ENCODE measurements around the gene HOXC9.

Gene HOXC9

DNA sequence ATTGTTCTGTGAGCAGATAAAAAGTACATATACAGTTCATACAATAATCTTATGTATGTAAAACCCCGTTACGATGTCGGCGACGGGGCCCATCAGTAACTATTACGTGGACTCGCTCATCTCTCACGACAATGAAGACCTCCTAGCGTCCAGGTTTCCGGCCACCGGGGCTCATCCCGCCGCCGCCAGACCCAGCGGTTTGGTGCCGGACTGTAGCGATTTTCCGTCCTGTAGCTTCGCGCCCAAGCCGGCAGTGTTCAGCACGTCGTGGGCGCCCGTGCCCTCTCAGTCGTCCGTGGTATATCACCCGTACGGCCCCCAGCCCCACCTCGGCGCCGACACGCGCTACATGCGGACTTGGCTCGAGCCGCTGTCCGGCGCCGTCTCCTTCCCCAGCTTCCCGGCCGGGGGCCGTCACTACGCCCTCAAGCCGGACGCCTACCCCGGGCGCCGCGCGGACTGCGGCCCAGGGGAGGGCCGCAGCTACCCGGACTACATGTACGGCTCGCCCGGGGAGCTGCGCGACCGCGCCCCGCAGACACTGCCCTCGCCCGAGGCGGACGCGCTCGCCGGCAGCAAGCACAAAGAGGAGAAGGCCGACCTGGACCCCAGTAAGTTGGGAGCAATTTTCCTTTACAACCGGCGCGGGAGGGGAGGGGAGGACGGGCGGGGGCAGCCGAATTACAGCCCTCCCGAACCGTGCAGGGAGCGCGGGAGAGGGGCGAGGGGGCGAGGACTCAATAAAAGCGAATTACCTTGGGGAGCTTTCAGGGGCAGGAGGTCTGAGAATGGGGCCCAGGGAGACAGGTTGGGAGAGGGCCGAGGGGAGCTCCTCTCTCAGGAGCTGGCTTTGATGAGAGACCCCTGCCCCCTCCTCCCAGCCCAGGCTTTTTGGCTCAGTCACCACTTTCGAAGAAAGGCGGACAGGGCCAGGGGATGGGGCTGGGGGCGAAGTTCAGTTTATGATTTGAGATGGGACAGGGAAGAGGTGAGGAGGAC lies at the start of gene HOXC9:
TSS of gene HOXC9 (plus strand) at position 46 of the 999 bp plus-strand sequence. CDS start at position 74, 28 bp downstream.
- FAIRE-seq: no peak
- DNase-seq (ENCODE audit: insufficient read length, low spot score): no peak

DNA sequence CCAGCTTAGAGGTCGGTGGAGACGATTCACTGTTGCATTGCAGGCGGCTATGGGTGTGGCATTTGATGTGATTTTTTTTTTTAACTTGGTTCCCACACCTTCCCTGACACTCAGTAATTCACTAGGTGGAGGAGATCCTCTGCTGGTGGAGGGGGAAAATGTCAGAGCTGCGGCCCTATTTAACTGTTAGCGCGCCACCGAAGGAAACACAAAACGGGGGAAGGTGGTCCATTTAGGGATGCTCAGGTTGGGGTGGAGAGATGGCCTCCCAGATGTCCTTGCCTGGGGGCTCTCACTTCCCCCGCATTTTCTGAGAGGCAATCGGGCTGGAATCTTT lies 49.6 kb upstream of the HOXC9 start:
- DNase-seq (ENCODE audit: insufficient read length, low spot score) (no peak), FAIRE-seq (no peak)

DNA sequence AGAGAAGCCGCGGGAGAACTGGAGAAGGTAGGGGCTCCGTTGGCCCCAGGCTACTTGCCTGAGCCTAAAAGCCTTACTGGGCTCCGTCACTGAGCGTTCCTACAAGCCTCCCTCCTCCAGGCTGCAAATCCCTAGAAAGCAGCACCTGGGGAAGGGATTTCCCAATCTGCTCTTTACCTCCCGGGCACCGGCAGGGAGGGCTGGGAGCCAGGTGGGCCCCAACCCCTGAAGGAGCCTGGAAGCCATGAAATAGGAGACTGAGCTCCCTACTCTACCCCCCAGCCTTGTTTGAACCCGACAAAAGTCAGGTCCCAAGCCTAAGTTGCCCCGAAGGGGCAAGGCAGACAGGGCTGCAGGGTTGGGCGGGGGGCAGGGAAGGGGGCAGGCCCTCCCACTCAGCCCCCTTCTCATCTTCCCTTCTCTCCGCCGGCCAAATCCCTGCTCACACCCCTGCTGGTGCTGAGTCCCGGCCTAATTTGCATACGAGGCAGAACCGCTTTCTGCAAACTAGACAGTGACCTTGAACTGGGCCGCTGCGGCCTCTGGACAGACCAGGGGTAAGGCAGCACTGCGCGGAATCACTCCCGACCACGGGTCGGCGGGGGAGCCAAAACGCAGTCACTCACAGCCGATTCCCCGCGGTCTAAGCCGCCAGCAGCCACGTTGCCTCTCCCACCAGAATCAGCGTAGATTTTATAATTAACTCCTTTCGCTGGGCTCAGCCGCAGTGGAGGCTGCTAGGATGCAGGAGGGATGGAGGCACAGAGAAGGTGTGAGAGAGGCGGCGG lies 49.0 kb upstream of the HOXC9 start:
- FAIRE-seq (no peak), DNase-seq (ENCODE audit: insufficient read length, low spot score) (no peak)

DNA sequence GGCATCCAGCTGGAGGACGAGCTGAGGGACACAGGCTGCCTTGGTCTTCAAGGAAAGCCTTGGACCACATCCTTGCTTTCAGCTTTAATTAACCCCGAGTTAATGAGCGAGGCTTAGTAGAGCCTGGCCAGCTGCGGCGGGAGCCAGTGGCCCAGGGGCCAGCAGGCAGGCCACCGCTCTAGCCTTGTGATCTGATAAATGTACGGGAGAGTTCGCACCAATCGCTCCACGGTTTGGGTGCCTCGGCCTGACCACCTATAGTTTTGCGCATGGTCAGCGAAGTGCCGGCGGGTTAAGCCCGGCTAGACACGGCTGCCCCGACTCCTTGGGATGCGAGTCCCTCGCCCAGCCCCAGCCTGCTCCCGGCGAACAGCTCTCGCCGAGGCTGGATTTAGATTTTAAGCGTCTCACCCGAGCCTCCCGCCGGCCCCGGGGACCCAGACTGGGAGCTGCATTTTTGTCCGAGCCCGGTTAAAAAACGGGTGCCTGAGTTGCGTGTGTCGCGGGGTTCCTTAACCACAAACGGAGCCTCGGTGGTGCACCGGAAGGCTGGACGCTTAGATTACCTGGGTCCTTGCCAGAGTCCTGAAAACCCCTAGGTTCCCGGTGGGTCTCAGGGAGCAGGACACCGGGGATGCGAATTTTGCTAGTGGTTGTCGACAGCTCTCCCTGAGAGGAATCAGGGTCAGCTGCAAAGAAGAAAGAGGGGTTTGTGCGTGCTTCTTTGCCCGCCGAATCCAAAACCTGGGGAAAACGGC lies 48.2 kb upstream of the HOXC9 start:
- no peak for DNase-seq (ENCODE audit: insufficient read length, low spot score)
- no peak for FAIRE-seq

DNA sequence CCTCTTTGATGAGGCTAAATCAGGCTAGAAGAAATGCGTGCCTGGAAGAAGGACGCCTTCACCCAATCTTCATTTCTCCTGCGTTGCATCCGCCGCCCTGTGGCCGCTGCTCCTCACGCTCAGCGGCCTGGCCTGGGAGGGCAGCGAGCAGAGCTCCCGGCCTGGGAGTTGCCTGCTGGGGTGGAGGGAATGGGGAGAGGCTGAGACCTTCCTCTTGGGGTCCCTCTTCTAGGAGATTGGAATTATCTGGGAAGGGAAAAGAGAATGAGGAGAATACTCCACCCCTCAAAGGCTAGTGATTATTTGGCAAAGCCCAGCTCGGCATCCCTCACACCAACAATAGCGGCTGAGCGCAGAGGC lies 47.6 kb upstream of the HOXC9 start:
- DNase-seq (ENCODE audit: insufficient read length, low spot score) (no peak), FAIRE-seq (no peak)

DNA sequence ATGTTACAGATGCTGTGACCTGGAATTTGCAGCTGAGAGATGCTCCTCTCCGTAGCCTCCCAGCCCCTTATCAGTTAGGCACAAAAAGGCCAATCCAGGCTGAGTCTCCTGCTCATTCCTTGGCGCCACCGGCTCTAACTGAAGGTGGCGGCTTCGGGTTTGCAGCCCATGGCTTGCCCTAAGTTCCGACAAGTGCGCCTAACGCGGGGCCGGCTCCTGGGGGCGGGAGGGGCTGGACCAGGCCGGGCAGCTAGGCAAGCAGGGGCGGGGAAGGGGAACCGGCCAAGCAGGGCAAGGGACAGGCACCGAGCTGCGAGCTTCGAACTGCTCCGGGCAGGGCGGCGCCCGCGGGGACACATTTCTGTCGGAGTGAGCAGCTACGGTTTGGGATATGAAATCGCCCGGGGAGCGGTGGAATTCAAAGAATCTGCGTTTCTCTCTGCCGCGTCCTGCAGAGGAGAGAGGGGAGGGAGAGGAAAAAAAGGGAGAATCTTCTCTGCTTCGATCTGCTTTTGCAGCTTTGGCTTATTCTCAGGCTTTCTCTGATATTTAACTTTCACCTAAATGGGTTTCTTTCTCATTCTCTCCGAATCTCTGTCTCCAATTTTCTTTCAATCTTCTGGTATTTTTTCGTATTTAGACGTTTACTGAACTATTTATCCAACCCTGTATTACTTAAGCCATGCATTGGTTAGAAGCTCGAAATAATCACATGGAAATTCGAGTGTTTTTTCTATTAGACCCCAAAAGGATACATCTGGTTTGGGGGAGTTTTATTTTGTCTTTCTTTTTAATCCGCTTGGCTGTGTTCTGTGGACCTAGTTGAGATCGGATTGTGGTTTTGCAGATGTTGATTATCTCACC lies 46.9 kb upstream of the HOXC9 start:
- DNase-seq (ENCODE audit: insufficient read length, low spot score) (no peak), FAIRE-seq (no peak)

DNA sequence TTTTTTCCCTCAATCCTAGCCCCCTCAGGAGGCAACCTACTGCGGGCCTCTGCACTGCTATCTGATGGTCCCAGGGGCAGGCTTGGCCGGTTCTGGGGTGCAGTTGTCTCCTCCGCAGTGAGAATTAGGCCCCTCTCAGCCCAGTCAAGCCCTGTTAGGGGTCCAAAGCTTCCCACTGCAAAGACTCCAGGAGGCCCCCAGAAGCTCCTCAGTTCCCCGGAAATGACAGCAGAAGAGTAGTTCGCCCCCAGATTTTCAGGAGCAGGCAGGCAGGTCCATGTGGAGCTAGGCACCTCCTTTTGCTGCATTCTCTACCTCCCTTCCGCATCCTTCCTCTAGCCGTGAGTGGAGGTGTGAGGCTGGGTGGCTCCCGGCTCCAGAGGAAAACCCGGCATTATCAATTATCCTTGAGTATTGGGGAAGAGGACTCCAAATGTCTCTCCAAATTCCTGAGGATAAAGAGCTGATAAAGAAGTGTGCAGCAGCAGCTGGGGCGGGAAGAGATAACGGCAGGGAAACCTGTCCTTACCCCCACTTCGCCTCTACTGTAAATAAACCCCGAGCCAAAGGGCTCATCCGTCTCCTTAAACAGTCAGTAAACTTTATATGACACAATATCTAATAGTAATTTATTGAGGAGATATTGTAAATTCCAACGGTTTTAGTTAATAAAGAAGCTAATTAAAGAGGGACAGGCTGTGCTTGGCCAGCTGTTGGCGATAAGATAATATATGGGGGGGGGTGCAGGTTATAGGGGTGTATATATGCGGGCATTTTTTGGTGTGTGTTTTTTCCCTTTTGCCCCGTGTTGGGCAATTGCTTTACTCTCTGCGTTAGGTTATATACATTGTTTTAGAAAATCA lies 45.9 kb upstream of the HOXC9 start:
- DNase-seq (ENCODE audit: insufficient read length, low spot score) (no peak), FAIRE-seq (no peak)

DNA sequence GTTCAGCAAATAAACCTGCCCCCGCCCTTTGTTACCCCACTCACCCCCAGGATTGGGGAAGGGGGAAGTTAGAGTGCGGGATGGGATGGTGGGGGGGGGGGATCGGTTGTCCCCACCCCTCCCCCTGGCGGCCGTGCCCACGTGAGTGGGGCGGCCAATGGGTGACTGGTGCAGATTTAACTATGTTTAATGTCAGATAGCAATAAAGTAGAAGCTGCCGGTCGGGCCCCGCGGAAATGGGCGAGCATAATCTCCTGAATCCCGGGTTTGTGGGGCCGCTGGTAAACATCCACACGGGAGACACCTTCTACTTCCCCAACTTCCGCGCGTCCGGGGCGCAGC lies 45.3 kb upstream of the HOXC9 start, which contains the start of gene HOXC12:
TSS of gene HOXC12 (plus strand) at position 210 of the 342 bp plus-strand sequence. CDS start at position 237, 27 bp downstream.
- no peak for FAIRE-seq

DNA sequence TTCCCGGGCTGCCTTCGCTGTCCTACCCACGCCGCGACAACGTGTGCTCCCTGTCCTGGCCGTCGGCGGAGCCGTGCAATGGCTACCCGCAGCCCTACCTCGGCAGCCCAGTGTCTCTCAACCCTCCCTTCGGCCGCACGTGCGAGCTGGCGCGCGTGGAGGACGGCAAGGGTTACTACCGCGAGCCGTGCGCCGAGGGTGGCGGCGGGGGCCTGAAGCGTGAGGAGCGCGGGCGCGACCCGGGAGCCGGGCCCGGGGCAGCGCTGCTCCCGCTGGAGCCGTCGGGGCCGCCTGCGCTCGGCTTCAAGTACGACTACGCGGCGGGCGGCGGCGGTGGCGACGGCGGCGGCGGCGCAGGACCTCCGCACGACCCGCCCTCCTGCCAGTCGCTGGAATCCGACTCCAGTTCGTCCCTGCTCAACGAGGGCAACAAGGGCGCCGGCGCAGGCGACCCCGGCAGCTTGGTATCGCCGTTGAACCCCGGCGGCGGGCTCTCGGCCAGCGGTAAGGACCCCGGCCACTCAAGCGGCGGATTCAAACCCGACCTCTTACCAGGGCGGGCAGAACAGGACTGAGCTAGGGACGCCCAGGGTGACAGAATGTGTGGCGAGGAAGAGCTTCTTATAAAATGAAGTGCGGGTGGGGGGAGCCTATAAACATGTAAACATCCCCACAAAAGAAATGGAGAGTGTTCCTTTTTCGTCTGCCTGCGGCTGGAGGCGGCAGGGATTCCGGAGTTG lies 44.8 kb upstream of the HOXC9 start:
- FAIRE-seq (no peak), DNase-seq (ENCODE audit: insufficient read length, low spot score) (no peak)

More for the DNA sequence above, 45.3 kb upstream of the HOXC9 start, which contains the start of gene HOXC12:
- DNase-seq (ENCODE audit: insufficient read length, low spot score): no peak

DNA sequence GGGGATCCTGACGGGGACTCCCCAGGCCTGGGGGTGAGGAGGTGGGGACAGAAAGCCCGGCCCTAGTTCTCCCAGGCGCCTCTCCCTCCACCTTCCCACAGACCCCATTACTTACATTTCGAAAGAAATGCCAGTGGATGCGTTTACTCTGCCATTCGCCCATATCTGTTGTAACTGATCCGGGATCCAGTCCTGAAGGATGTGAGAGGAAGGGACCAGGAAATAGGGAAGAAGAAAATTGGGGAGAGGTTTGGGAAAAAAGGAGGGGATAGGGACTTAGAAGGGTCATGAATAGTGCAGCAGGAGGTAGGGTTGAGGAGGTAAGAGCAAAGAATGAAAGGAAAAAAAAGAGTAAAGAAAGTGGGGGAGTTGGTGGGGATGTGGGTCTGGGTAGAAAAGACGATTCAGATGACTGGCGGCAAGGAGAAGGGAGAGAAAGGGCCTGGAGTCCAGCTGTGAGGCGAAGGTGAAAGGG lies 44.1 kb upstream of the HOXC9 start:
- DNase-seq (ENCODE audit: insufficient read length, low spot score) (no peak), FAIRE-seq (no peak)

DNA sequence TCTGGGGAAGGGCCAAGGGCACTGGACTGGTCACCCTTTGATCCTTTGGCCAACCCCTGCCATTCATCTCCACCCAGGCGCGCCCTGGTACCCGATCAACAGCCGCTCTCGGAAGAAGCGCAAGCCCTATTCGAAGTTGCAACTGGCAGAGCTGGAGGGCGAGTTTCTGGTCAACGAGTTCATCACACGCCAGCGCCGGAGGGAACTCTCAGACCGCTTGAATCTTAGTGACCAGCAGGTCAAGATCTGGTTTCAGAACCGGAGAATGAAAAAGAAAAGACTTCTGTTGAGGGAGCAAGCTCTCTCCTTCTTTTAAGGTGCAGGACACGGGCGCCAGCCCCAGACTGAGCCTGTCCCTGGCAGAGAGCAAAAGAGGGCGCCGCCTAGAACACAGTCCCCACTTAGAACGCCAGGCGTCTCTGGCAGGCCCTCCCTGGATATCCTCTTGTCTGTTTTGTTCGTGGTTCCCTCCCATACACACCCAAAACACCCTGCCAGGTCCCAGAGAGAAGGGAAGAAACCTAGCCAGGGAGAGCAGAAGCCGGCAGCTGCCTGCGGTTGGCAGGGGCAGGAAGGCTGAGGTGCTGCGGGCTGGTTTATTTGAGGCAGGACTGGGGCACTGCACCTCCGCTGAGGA lies 43.6 kb upstream of the HOXC9 start:
- DNase-seq (ENCODE audit: insufficient read length, low spot score) (no peak), FAIRE-seq (no peak)

DNA sequence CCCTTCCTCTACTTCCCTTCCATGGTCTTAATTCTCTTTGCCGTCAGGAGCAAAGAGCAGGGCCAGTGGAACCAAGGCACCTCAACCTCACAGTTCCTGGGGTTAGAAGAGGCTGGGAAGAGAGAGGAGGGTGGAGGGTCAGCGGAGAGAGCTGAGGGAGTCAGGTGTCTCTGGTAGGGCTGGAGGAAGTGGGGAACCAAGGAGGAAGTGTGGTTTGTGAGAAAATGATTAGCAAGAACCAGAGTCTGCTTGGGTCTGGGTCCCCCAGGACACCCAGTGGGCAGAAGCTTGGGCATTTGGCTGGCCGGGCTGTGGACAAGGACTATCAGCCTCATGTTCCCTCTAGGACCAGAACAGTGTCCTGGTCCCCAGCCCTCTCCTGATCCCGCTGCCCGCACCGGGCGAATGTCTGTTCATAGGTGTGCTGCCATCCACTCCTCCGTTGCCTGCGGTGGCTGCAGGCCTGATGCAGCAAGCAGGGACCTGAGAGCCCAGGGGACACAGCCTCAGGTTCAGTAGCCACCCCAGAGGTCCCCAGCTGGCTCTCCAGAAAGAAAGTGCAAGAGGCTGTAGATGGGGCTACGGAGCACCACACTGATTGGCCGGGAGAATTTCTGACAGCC lies 42.9 kb upstream of the HOXC9 start:
- no peak for DNase-seq (ENCODE audit: insufficient read length, low spot score)
- FAIRE-seq: no peak

DNA sequence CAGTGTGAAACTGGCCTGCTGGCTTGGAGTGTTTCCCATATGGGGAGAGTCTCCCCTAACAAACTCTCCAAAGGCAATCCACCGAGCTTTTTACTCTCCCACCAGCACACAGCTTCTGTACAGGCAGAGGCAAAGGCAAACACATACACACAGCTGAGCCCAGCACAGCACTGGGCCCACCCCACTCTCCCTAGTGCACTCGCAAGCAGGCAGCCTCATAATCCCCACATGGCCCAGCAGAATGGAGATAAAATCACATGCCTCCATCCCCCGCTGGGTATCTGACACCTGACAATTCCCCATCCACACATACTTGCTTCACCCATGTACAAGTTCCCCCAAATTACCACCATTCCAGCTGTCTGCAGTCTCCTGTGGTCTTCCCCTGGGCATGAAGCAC lies 41.8 kb upstream of the HOXC9 start:
- DNase-seq (ENCODE audit: insufficient read length, low spot score) (no peak), FAIRE-seq (no peak)

DNA sequence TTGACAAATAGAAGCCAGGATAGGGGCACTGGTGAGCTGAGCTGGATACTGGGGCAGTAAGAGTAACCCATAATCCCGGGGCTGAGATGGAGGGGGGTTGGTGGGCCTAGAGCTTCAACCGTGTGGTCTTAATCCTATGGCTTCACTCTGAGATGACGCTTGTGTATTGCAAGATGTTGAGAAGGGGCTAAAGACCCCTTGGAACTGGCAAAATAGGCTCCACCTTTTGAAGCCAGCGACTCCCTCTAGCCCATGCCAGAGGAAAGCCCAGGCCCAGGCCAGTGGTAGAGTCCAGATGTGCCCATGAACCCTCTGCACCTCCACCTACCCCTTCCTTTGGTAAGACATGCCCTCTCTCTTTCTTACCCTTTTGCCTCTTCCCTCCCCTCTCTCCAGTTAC lies 40.6 kb upstream of the HOXC9 start:
- no peak for FAIRE-seq

DNA sequence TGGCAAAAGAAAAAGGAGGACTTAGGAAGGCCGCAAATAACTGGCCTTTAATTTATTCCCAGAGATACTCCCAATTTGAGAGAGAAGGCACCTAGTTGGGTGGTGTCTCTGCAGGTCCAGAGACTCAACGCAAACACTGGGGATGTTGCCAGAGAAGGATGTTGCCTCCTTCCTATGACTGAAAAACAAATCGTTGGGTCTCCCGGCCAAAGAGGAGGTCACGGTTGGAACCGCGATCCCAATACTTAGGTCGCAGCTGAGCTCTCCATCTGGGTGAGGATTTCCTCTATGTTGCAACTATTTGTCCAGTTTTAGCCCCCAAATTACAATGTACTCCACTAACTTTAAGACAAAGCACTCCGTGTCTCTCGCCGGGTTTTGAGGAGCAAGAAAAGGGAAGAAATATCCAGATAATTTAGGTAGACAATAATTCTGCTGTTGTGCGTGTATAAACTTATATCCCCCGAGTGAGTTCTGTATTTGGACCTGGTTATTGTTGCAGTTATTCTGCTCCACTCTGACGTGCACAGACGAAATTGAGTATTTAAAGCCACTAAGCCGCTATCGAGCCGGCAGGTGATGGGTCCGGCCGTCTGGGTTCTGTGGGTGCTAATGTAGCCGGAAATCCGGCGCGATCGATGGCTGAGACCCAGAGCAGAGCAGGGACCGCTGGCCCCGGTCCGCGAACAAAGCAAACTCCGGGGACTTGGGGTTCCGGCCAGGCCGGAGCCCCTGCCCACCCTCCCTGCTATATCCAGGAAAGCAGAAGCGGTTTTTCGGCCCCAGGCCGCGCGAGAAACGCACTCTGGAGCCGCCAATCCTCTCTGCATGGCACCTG lies 39.6 kb upstream of the HOXC9 start:
- FAIRE-seq (no peak), DNase-seq (ENCODE audit: insufficient read length, low spot score) (no peak)

More for the DNA sequence above, 40.6 kb upstream of the HOXC9 start:
- DNase-seq (ENCODE audit: insufficient read length, low spot score): no peak

DNA sequence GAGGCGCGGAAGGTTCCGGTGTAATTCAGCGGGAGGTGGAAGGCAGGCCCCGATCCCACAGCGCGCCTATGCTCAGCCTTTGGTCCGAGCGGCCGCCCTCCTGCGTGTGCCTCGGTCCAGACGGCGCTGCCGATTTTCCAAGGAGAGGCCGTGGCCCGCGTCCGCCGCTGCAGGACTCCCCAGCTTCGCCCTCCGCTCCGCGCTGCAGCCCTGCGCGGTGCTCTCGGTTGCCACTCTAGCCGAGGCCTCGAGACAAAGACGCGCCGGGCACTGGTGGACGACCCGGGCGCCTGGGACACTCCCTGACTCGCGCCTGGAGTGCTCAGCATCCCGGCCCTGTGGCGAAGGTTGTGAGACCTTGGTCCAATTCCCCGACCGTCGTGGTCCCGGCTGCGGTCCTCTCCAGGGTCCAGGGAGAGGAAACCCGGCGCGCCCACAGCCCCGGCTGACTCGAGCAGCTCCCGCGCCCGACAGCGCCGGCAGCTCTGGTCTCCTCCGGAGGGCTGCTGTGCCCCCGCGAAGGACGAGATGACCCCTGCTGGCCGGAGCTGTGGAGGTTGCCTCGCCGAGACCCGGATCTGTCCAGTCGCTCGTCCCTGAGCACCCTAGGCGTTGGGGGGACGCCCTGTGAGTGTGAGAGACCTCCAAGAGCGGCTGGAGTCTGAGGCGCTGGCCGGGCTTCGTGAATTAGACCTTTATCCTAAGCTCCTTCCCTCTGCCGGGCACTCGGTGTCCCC lies 38.8 kb upstream of the HOXC9 start:
- no peak for DNase-seq (ENCODE audit: insufficient read length, low spot score)
- FAIRE-seq: no peak
